ENCODE data around the gene MSH2.

Gene MSH2

GRCh38 chr2:47521666-47522285 is 118.8 kb downstream of the MSH2 start:
- Histone ChIP-seq H3K36me3 (ENCODE audit: insufficient read depth, low read length) (no peaks in the 10 kb centered on the region), H3K4me1 (ENCODE audit: insufficient read depth, low read length) (peaks cover 9% of the 10 kb centered on the region), H3K27ac (ENCODE audit: low read depth, low read length) (no peak overlapping the region), H3K9me3 (ENCODE audit: insufficient read depth, low read depth, low read length) (no peaks in the 10 kb centered on the region), H3K9ac (ENCODE audit: low read depth, low read length) (no peak overlapping the region), H3K27me3 (ENCODE audit: insufficient read depth, low read length) (peaks cover 20% of the 10 kb centered on the region; the same call in 1 of the 2 replicates), H3K4me3 (ENCODE audit: low read length) (peak overlapping the region; percentile 41; the same call in 1 of the 2 replicates)
- WGBS = 88% methylated on average over 22 of the region's 22 CpGs

GRCh38 chr2:47525167-47525566 is 122.2 kb downstream of the MSH2 start:
- H3K4me1 ChIP-seq (ENCODE audit: insufficient read depth, low read length) = peaks cover 1% of the 10 kb centered on the region; the same call in 1 of the 2 replicates
- no peaks in the 10 kb centered on the region for H3K36me3 ChIP-seq (ENCODE audit: insufficient read depth, low read length)
- H3K27me3 ChIP-seq (ENCODE audit: insufficient read depth, low read length) = peaks cover 19% of the 10 kb centered on the region; the same call in 1 of the 2 replicates
- H3K4me3 ChIP-seq (ENCODE audit: low read length) = no peak overlapping the region
- 92% methylated on average over 4 of the region's 4 CpGs for WGBS
- H3K9me3 ChIP-seq (ENCODE audit: insufficient read depth, low read depth, low read length) = no peaks in the 10 kb centered on the region
- no peak overlapping the region for H3K27ac ChIP-seq (ENCODE audit: low read depth, low read length)
- no peak overlapping the region for H3K9ac ChIP-seq (ENCODE audit: low read depth, low read length)

- H3K4me1 ChIP-seq (ENCODE audit: insufficient read depth, low read length) = no peaks in the 10 kb centered on the region
- H3K36me3 ChIP-seq (ENCODE audit: insufficient read depth, low read length) = no peaks in the 10 kb centered on the region
- H3K27me3 ChIP-seq (ENCODE audit: insufficient read depth, low read length) = no peaks in the 10 kb centered on the region
- H3K27ac ChIP-seq (ENCODE audit: low read depth, low read length) = no peak overlapping the region
- 84% methylated on average over 6 of the region's 6 CpGs for WGBS
- no peak overlapping the region for H3K4me3 ChIP-seq (ENCODE audit: low read length)
- no peaks in the 10 kb centered on the region for H3K9me3 ChIP-seq (ENCODE audit: insufficient read depth, low read depth, low read length)
- H3K9ac ChIP-seq (ENCODE audit: low read depth, low read length) = no peak overlapping the region
Measured at GRCh38 chr2:47528455-47528854, 125.5 kb downstream of the MSH2 start.

GRCh38 chr2:47528874-47529273 is 125.9 kb downstream of the MSH2 start:
- Histone ChIP-seq H3K4me3 (ENCODE audit: low read length) (no peak overlapping the region), H3K9me3 (ENCODE audit: insufficient read depth, low read depth, low read length) (no peaks in the 10 kb centered on the region), H3K36me3 (ENCODE audit: insufficient read depth, low read length) (no peaks in the 10 kb centered on the region), H3K27ac (ENCODE audit: low read depth, low read length) (no peak overlapping the region), H3K4me1 (ENCODE audit: insufficient read depth, low read length) (peaks cover 3% of the 10 kb centered on the region), H3K9ac (ENCODE audit: low read depth, low read length) (no peak overlapping the region), H3K27me3 (ENCODE audit: insufficient read depth, low read length) (no peaks in the 10 kb centered on the region)
- WGBS = 78% methylated on average over 6 of the region's 6 CpGs

GRCh38 chr2:47530105-47530760 is 127.3 kb downstream of the MSH2 start:
- H3K27me3 ChIP-seq (ENCODE audit: insufficient read depth, low read length) = no peaks in the 10 kb centered on the region
- 85% methylated on average over 16 of the region's 16 CpGs for WGBS
- H3K36me3 ChIP-seq (ENCODE audit: insufficient read depth, low read length) = no peaks in the 10 kb centered on the region
- H3K9me3 ChIP-seq (ENCODE audit: insufficient read depth, low read depth, low read length) = no peaks in the 10 kb centered on the region
- peaks cover 6% of the 10 kb centered on the region for H3K4me1 ChIP-seq (ENCODE audit: insufficient read depth, low read length)
- H3K9ac ChIP-seq (ENCODE audit: low read depth, low read length) = no peak overlapping the region
- H3K27ac ChIP-seq (ENCODE audit: low read depth, low read length) = no peak overlapping the region
- H3K4me3 ChIP-seq (ENCODE audit: low read length) = no peak overlapping the region

- Histone ChIP-seq H3K4me1 (ENCODE audit: insufficient read depth, low read length) (peaks cover 6% of the 10 kb centered on the region), H3K27me3 (ENCODE audit: insufficient read depth, low read length) (no peaks in the 10 kb centered on the region), H3K9me3 (ENCODE audit: insufficient read depth, low read depth, low read length) (no peaks in the 10 kb centered on the region), H3K36me3 (ENCODE audit: insufficient read depth, low read length) (no peaks in the 10 kb centered on the region), H3K27ac (ENCODE audit: low read depth, low read length) (no peak overlapping the region), H3K4me3 (ENCODE audit: low read length) (no peak overlapping the region), H3K9ac (ENCODE audit: low read depth, low read length) (no peak overlapping the region)
- 93% methylated on average over 5 of the region's 5 CpGs for WGBS
Measured at GRCh38 chr2:47531378-47532042, 128.6 kb downstream of the MSH2 start.

Data from HUES64 (cell line).